G401 (cell line): ENCODE measurements around the gene CT47C1. TPM values are rescaled to one million over a fixed set of nuclear protein-coding genes. Genes with fewer than 3 reads are reported as not detected.
A peak's percentile ranks its signal among the peaks of the same experiment; 100 is the strongest.

ENCODE experiments used
- DNase-seq: peaks from one replicate; pipeline ENCODE4 v3.0.0-alpha.2; 2015; ENCODE audit warnings: low spot score
- in situ Hi-C: cut with HindIII; loops from 2 replicates; pipeline ENCODE4 v1.10.0; 2016; ENCODE audit warnings: low sequenced_read_pairs, mixed read lengths
- total RNA-seq: library from RNA; depleted of rRNA; stranded (reverse); fragments of >200 nt; shearing (Covaris generic); gene quantifications from 2 replicates; pipeline ENCODE4 v1.2.3, GENCODE V29; 2014

CT47C1 gene
- total RNA-seq, 1 experiment from 2014 or later = not detected

DNA sequence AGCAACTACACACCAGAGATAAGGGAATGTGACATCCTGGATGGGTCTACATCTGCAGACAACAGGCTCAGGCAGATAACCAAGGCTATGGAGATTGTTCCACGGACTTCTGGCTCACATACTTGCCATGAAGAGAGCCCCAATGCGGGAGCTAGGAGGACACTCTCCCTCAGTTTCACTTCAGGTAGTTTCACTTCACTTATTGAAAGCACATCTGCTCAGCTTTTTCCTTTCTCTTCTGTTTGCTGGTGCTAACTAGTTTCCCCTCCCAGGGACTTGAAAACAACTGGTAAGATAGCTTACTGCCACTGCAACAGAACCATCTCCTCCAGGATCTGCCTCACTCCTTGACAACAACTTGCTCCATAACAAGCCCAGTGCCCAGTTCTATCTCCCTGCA is 1.4 kb upstream of the CT47C1 start:
- no peak for DNase-seq
- in situ Hi-C loops = no loop called here

DNA sequence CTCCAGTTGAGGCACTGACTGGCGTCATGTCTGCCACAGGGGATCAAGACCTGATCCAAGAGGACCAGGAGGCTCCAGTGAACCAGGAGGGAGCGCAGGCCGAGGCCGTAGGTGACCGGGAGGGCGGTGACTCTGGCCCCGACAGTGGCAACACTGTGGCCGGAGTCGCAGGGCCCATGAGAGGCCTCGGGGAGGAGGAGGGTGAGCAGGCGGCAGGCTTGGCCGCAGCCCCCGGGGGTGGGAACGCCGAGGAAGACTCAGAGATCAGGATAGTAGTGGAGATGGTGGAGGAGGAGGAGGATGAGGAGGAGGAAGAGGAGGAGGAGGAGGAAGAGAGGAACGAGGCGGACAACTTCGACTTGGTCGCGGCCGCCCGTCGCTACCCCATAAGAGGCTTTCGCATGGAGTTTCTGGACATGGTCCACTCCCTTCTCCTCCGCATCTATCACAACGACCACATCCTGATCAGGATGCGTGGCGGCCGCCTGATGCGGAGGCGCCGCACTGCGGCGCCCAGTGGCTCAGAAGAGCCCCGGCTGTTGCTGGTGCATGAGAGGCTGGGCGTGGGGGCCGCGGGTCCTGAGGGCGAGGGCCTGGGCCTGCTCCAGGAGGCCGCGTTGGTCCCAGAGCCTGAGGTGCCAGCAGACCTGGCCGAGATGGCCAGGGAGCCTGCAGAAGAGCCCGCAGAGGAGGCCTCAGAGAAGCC is 560 bp downstream of the CT47C1 start:
- DNase-seq = no peak
- in situ Hi-C loops = no loop called here

DNA sequence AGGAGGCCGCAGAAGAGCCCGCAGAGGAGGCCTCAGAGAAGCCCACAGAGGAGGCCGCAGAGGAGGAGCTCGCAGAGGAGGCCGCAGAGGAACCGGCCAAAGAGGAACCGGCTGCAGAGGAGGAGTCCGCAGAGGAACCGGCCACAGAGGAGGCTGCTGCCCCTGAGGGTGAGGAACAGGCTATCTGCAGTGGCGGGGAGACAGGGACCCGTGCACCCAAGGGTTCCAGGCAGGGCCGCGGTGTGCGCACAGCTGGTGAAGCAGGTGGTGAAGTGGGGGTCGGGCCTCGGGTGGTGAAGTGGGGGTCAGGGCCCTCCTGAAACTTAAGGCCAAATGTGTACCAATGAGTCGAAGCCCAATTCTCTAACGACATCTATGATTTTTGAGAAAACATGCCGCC is 1.1 kb downstream of the CT47C1 start:
- no peak for DNase-seq
- in situ Hi-C loops = no loop called here

DNA sequence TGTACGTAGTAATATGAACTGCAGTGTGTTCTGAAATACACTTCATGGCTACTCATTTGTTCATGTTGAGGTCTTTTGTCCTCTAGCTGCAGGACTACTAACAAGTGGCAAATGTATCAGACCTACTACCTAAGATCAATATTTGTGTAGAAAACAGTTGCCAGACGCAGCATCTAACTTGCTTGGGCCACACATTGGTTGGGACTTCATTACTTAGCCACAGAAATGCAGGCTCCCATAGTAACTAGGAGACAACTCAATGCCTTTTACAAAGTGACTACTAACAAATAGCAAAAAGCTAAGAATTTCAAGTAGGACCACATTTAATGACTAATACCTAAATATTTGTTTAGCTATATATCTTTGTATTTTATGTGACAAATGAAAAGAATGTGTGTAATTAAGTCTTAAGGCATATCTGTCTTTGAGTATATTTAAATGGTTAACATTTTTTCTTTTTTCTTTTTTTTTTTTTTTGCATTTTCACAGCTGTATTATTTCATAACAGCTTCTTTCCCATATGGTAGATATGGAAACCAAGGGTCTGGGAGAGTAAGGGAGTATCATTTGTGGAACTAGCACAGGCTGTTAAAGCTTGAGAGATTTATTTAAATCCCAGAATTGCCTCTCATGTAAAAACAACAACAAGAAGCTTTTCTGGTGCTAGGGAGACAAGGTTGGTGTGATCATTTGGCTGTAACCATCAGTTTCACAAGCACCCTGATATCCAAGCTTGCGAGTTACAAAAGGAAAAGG is 2.7 kb downstream of the CT47C1 start:
- DNase-seq = no peak
- in situ Hi-C loops = no loop called here

DNA sequence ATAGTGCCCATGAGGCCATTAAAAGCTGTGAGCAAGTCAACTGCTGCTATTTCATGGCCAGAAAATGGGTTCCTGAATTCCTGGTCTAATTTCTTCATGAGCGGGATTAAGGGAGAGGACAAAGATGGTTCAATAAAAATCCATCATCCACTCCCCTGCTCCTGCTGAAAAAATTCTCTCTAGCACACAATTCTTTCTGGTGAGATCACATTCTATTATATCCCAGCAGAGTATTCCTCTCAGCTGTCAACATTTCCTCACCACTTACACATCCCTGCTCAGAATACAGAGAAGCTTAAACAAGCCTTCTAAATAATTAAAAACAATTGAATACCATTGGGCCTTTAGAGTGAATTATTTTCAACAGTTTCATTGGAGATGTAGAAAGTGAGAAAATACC is 9.5 kb downstream of the CT47C1 start:
- DNase-seq = no peak
- in situ Hi-C loops = no loop called here

DNA sequence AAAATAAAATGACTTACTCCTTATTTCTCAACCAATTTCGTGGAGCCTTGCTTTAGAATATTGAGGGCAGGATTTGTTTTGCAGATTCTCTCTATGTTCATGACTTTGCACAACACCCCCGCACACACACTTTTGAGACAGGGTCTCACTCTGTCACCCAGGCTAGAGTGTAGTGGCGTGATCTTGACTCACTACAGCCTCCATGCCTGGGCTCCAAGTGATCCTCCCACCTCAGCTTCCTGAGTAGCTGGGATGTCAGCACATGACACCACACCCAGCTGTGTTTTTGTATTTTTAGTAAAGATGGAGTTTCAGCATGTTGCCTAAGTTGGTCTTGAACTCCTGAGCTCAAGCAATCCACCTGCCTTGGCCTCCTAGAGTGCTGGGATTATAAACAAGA is 12.0 kb downstream of the CT47C1 start:
- DNase-seq = no peak
- in situ Hi-C loops = no loop called here

DNA sequence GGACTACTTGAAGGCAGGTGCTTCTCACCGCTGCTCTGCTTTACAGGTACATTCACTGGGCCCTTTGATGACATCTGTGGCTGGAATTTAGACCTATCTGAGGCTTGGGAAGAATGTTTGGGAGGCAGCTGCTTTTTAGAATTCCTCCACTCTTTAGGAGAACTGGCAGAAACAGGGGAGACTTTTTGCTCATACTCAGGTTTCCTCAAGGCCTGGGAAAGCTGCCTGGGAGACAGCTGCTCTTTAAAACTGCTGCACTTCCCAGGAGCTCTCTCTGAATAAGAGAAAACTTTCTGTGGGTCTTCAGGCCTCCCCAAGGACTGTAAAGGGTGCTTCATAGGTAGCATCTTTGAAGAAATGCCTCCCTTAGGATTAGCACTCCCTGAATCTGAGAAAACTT is 14.3 kb downstream of the CT47C1 start:
- in situ Hi-C loops = no loop called here
- DNase-seq = no peak

DNA sequence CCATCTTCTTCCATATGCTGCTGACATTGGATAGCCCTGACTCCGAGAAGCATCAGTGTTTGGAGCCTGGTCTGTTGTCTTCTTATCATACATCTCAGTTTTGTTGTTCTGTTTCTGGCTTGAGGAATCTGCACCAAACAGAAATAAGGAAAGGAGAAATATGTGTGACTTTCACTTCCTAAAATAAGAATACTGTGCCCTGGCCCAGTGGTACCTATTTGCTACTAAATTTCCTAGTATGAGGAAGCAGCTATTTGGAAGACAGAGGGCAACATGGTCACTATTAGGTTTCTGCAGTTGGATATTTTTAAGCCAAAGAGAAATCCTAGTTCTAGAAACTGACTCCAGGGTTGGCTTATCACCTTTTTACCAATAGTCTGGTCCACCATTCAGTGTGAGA is 16.8 kb downstream of the CT47C1 start:
- in situ Hi-C loops = no loop called here
- DNase-seq = no peak

DNA sequence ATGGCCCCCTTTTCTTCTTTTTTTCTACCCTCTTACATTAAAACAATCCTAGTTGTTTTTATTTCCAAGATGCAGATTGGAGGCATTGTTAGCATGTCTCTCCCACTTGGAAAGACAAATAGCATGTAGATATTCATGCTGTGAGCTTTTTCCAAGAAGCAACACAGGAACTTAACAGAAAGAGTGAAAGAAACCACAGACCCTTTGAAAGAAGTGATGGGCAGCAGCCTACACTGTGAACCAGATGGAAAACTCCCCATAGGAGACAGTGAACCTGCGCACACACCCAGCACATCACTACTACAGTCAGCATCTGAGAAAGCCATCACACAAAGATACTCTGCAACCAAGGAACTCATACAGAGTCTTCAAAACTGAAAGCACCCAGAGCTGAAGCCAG is 17.8 kb downstream of the CT47C1 start:
- no peak for DNase-seq
- in situ Hi-C loops = no loop called here

DNA sequence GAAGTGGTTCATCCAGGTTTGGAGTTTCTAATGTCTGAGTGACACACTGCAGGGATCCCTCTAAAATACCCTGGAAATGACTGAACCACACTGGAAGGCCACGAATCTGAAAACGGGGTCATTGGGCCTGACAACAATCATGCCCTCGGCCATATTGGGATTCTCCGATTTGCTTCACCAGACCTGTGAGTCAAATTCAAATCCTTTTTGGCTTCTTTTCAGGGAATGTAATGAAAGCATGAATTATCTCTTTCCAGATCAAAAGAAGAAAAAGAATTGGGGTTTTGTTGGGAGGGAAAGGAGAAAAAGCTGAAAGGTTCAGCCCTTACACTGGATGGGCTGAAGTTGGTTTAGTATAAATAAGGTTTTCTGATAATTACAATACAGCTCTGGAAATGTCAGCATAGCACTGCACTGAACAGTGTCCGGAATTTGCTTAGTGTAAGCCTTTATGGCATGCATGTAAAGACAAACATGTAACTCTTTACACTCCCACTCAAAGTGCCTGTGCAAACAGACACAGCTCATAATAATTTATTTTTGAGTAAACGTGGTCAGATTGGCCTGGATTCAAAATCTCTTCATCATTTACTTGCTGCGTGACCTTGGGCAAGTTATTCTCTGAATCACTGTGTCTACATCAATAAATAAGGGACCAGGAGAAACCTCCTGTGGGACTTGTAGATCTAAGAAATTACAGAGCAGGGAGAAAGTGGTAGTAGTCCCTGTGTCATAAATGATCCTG is 21.4 kb downstream of the CT47C1 start:
- DNase-seq = no peak
- in situ Hi-C loops = no loop called here

DNA sequence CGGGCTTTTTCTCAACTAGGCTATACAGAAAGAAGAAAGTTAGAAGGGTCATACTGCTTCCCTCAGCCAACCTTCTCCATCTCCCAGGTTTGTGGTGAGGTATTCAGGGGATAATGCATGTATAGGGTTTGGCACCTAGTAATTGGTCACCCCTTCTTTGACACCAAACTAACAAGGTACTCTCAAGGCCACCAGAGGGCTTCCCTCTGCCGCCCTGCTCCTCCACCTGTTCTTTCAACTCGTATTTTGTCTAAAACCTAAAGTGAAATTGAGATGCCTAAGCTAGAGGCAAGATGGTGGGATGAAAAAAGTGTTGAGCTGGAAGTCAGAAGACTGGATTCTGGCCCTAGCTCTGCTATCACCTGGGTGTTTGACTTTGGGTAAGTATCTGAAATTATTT is 22.0 kb downstream of the CT47C1 start:
- in situ Hi-C loops = no loop called here
- no peak for DNase-seq

DNA sequence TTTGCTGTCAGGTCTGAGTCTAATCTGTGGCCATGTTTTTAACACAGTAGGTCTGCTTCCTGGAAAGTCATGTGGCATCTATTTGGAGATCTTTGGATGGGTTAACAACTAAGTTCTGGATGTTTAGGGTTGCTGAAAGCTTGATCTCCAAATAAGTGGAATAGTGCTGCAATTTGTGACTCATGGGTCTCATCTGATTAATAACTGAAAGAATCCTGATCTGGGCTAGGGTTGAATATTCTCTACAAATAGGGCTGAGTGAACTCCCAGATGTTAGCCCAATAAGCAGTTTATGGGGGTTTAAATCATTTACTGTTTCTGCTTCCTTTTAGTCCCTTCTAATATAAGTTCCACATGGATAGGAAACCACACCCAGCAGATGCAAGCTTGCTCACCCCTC is 23.1 kb downstream of the CT47C1 start:
- no peak for DNase-seq
- in situ Hi-C loops = no loop called here

DNA sequence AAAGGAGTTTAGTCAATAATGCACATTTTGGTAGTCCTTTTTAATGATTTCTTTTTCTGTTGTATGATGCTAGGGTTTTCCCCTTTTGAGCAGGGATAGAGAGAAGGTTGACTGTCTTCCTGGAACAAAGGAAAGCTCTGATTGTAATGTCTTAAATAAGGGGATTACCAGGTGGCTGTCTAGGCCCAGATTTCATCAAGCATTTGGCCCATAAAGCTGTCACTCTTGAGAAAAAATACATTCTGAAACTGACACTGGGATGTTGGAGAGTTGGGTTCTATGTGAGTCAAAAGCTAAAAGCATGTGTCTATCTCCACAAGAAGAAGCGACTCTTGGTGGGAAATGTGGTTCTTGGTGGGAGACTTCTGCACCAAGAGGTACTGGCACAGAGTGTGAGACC is 28.4 kb downstream of the CT47C1 start:
- DNase-seq = no peak
- in situ Hi-C loops = no loop called here

DNA sequence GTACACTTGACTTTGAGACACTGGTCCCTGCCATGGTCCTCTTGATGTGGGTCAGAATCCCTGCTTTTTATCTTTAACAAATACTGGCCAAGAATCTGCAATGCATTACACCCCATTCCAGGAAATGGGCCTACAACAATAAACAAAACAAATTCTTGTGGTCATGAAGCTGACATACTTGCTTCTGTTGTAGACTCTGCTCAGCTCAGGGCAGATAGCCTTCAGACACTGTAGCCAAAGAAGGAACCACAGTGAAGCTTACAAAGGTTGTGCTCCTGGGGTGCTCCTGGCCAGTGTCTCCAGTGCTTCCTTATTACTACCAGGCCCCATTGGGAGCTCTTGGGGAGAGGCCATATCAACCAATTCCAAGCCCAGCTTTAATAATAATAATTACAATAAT is 33.0 kb downstream of the CT47C1 start:
- in situ Hi-C loops = no loop called here
- no peak for DNase-seq

DNA sequence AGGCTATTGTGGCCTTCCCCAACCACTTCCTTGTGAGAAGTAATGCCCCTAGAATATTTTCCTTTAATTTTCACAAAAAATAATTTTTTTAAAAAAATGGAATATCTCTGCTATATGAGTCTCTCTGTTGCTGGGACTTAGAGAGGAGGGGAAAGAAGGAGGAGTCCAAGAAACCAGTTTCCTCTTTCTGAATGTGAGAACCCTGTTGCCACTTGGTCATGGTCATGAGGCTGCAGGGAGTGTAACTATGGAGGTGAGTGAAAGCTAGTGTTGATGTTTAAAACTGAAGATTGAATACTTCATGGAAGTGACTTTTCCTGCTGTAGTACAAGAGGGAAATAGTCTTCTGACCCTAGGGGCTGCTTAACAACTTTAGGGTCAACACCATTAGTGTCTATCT is 34.4 kb downstream of the CT47C1 start:
- no peak for DNase-seq
- in situ Hi-C loops = no loop called here

DNA sequence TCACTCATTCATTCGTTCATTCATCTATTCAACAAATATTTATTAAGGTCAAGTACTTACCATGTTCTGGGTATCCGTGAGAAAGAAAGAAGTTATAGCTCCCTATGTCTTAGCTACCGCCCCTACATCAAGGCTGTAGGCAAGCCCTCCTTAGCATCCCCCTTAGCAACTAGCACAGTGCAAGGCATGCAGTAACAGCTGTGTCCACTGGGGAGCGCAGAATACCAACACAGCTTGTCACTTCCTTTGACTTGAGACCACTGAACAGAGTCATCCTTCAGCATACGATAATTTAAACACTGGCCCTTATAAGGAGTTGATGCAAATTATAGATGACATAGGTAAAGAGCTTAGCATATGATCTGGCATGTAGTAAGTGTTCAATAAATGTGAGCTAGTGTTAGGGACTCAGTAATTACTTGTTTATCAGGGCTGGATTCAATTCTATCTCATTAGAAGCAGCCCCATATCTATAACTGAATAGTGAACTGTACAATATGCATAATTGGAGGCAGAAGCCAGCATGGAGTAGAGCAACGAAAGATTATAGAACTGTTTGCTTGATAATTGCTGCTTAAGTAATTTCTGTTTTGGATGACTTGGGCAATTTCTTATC is 46.1 kb downstream of the CT47C1 start:
- peak; percentile 45 for DNase-seq
- in situ Hi-C loops = no loop called here

DNA sequence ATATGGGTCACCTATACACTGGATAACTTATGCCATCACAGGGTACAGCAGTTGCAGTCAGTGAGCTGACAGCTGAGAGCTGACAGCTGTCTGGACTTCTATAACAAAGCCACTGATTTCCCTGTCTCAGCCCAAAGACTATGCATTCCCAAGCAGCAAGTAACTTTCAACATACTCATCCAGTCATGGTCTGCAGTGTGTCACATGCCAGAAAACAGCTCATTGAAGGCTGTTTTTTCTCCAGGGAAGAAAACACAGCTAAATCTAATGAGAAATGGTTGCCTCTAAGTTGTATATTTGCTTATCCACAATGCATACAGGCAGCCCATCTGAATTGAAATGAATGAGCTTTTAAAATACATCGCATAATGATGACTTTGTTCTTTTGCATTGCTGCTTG is 48.5 kb downstream of the CT47C1 start:
- in situ Hi-C loops = no loop called here
- no peak for DNase-seq
